Measurements from ENCODE around the gene LRMDA. TPM values are rescaled to one million over a fixed set of nuclear protein-coding genes. Genes with fewer than 3 reads are reported as not detected.

LRMDA gene
- total RNA-seq, 2 donors from 2014 or later, result 9.6 to 12.6 TPM

DNA sequence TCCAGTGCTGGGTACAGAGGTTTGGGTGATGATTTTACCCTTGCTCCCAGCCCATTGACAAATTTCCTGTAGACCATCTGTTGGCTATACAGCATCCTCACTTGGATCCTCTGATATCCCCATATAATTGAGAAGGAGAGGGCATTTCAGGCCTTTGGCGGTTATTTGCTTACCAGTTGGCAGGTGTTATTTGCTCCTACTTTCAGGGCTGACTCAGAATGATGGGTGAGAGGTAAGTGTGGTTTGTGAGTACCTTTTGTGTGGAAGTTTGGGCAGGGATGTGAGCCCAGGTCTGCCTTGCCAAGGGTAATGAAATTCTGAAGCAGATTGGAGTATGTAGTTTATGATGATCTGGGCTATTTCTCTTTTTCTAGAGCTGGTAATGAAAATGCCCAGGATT, 93.6 kb downstream of the LRMDA start:
- TF ChIP-seq POLR2AphosphoS5 (IDR thresholded peaks at IDR 0.05) (no peak), POLR2A (IDR thresholded peaks at IDR 0.05) (no peak)
- TF ChIP-seq, protein P1, sequence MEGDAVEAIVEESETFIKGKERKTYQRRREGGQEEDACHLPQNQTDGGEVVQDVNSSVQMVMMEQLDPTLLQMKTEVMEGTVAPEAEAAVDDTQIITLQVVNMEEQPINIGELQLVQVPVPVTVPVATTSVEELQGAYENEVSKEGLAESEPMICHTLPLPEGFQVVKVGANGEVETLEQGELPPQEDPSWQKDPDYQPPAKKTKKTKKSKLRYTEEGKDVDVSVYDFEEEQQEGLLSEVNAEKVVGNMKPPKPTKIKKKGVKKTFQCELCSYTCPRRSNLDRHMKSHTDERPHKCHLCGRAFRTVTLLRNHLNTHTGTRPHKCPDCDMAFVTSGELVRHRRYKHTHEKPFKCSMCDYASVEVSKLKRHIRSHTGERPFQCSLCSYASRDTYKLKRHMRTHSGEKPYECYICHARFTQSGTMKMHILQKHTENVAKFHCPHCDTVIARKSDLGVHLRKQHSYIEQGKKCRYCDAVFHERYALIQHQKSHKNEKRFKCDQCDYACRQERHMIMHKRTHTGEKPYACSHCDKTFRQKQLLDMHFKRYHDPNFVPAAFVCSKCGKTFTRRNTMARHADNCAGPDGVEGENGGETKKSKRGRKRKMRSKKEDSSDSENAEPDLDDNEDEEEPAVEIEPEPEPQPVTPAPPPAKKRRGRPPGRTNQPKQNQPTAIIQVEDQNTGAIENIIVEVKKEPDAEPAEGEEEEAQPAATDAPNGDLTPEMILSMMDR (IDR thresholded peaks at IDR 0.05), result no peak
- Histone ChIP-seq H3K27ac (no peak overlapping the region), H3K4me3 (no peak overlapping the region), H3K36me3 (no peaks in the 10 kb centered on the region), H3K4me1 (replicated peaks) (no peaks in the 10 kb centered on the region), H3K27me3 (replicated peaks; ENCODE audit: insufficient read depth) (no peaks in the 10 kb centered on the region), H3K9me3 (no peaks in the 10 kb centered on the region)
- intact Hi-C loops (cut with DNase I), result no loop called here
- DNase-seq (ENCODE audit: low spot score), result no peak
- WGBS, result 67% methylated on average over 1 of the region's 1 CpG

DNA sequence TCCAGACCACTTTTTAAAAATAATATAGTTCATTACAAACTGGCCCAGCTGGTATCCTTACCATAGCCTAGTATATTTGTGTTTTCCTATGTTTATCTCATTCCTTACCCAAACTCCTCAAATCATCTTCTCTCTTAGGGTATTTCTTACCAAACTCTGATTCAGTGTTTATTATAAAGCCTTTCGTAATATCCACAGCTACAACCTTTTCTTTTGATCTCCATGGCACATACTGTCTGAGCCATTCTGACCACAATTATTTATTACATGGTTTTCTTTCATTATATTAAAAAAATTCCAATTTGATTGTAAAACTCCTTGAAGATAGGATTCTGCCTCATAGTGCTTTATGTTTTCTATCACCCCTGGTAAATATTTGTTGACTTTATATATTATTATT, 94.2 kb downstream of the LRMDA start:
- TF ChIP-seq POLR2A (IDR thresholded peaks at IDR 0.05) (no peak), POLR2AphosphoS5 (IDR thresholded peaks at IDR 0.05) (no peak)
- TF ChIP-seq, protein P1 (IDR thresholded peaks at IDR 0.05), result no peak
- WGBS, result 75% methylated on average over 1 of the region's 1 CpG
- DNase-seq (ENCODE audit: low spot score), result no peak
- H3K27ac ChIP-seq, result no peak overlapping the region
- H3K4me3 ChIP-seq, result no peak overlapping the region
- no peaks in the 10 kb centered on the region for H3K4me1 ChIP-seq (replicated peaks)
- H3K9me3 ChIP-seq, result no peaks in the 10 kb centered on the region
- no peaks in the 10 kb centered on the region for H3K36me3 ChIP-seq
- no peaks in the 10 kb centered on the region for H3K27me3 ChIP-seq (replicated peaks; ENCODE audit: insufficient read depth)
- intact Hi-C loops (cut with DNase I), result no loop called here

DNA sequence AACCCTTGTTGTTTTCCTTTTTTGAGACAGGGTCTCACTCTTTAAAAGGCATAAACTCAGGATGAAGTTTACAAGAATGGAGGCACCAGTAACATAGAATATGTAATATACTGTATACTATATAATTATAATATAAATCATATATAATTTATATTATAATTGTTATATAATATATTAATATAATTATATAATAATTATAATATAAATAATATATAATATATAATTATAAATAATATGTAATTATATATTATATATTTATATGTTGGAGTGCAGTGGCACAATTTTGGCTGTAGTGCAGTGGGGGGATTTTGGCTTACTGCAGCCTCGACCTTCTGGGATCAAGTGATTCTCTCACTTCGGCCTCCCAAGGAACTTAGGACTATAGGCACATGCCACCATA, 96.1 kb downstream of the LRMDA start:
- TF ChIP-seq POLR2AphosphoS5 (IDR thresholded peaks at IDR 0.05) (no peak), POLR2A (IDR thresholded peaks at IDR 0.05) (no peak)
- TF ChIP-seq, protein P1 (IDR thresholded peaks at IDR 0.05), result no peak
- Histone ChIP-seq H3K27me3 (replicated peaks; ENCODE audit: insufficient read depth) (no peaks in the 10 kb centered on the region), H3K36me3 (no peaks in the 10 kb centered on the region), H3K9me3 (no peaks in the 10 kb centered on the region), H3K27ac (no peak overlapping the region), H3K4me1 (replicated peaks) (no peaks in the 10 kb centered on the region), H3K4me3 (no peak overlapping the region)
- WGBS, result 96% methylated on average over 2 of the region's 2 CpGs
- DNase-seq (ENCODE audit: low spot score), result no peak
- intact Hi-C loops (cut with DNase I), result no loop called here

DNA sequence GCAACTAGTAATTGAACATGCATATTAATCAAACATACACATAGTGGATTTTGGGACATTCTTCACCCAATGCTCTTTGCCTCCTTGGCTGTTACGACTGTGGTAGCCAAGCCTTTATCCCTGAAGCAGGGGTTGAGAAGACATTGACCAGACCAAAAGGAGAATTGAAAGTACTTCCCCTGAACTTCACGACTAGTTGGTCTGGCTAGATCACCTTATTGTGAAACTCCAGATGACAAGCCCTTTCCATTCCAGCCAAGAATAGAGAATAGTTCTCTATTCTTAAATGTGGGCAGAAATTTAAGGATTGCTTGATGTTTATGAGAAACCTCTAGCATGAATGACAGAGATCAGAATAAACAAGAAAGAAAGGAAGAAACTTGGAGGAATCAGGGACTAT, 97.0 kb downstream of the LRMDA start:
- no peak overlapping the region for H3K4me3 ChIP-seq
- H3K36me3 ChIP-seq, result no peaks in the 10 kb centered on the region
- H3K27ac ChIP-seq, result no peak overlapping the region
- no peaks in the 10 kb centered on the region for H3K9me3 ChIP-seq
- H3K27me3 ChIP-seq (replicated peaks; ENCODE audit: insufficient read depth), result no peaks in the 10 kb centered on the region
- WGBS, result 92% methylated on average over 2 of the region's 2 CpGs
- intact Hi-C loops (cut with DNase I), result no loop called here
- DNase-seq (ENCODE audit: low spot score), result no peak
- TF ChIP-seq, protein P1 (IDR thresholded peaks at IDR 0.05), result no peak
- TF ChIP-seq POLR2AphosphoS5 (IDR thresholded peaks at IDR 0.05) (no peak), POLR2A (IDR thresholded peaks at IDR 0.05) (no peak)
- H3K4me1 ChIP-seq (replicated peaks), result no peaks in the 10 kb centered on the region

DNA sequence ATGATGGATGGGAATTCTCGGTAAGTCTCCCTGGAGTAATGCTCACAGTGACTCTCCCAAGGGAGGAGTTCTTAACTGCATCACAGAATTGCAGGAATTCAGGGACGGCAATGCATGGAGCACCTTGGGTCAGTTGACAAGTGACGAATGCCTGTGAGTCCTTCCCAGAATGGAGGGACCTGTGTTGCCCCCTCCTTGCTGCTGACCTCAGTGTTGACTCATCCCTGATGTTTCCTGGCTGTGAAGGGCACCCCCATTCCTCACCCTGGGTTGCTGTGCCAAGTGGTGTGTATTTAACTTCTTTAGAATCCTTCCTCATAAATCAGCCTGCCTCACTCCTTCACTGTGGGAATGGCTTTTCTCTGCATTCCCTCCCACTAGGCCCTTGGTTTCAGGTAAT, 98.9 kb downstream of the LRMDA start:
- no peak for DNase-seq (ENCODE audit: low spot score)
- H3K27me3 ChIP-seq (replicated peaks; ENCODE audit: insufficient read depth), result no peaks in the 10 kb centered on the region
- 68% methylated on average over 3 of the region's 3 CpGs for WGBS
- intact Hi-C loops (cut with DNase I), result no loop called here
- H3K4me3 ChIP-seq, result no peak overlapping the region
- no peaks in the 10 kb centered on the region for H3K9me3 ChIP-seq
- no peaks in the 10 kb centered on the region for H3K36me3 ChIP-seq
- no peak for TF ChIP-seq POLR2A (IDR thresholded peaks at IDR 0.05)
- TF ChIP-seq, protein P1 (IDR thresholded peaks at IDR 0.05), result no peak
- TF ChIP-seq POLR2AphosphoS5 (IDR thresholded peaks at IDR 0.05), result no peak
- H3K27ac ChIP-seq, result no peak overlapping the region
- no peaks in the 10 kb centered on the region for H3K4me1 ChIP-seq (replicated peaks)
